ENCODE results near the gene RALGPS1.

RALGPS1 gene

GRCh38 chr9:127192744-127193143 lies 278.2 kb downstream of the RALGPS1 start:
- Histone ChIP-seq H3K36me3 (replicated peaks; ENCODE audit: low read depth, low read length) (no peaks in the 10 kb centered on the region), H3K4me2 (ENCODE audit: low read length) (no peak overlapping the region), H3K9ac (ENCODE audit: low read length) (no peak overlapping the region), H3K27me3 (ENCODE audit: low read depth, low read length) (no peaks in the 10 kb centered on the region), H3K4me1 (ENCODE audit: low read length) (no peaks in the 10 kb centered on the region), H3K9me3 (ENCODE audit: insufficient read depth, low read length) (no peaks in the 10 kb centered on the region), H3K4me3 (ENCODE audit: low read length) (no peak overlapping the region), H4K20me1 (ENCODE audit: insufficient read depth, low read length) (no peaks in the 10 kb centered on the region), H3K79me2 (ENCODE audit: low read length) (no peaks in the 10 kb centered on the region), H3K27ac (ENCODE audit: low read length) (no peak overlapping the region), H2AFZ (ENCODE audit: low read depth, low read length) (no peak overlapping the region)
- TF ChIP-seq EZH2phosphoT487 (IDR thresholded peaks at IDR 0.05; ENCODE audit: low read depth) (no peak), CTCF (IDR thresholded peaks at IDR 0.05; ENCODE audit: low read depth, low read length) (no peak)

- Histone ChIP-seq H3K36me3 (replicated peaks; ENCODE audit: low read depth, low read length) (no peaks in the 10 kb centered on the region), H3K27ac (ENCODE audit: low read length) (no peak overlapping the region), H3K9me3 (ENCODE audit: insufficient read depth, low read length) (no peaks in the 10 kb centered on the region), H3K79me2 (ENCODE audit: low read length) (no peaks in the 10 kb centered on the region), H4K20me1 (ENCODE audit: insufficient read depth, low read length) (no peaks in the 10 kb centered on the region), H3K27me3 (ENCODE audit: low read depth, low read length) (no peaks in the 10 kb centered on the region), H2AFZ (ENCODE audit: low read depth, low read length) (no peak overlapping the region), H3K4me3 (ENCODE audit: low read length) (no peak overlapping the region), H3K4me2 (ENCODE audit: low read length) (no peak overlapping the region), H3K4me1 (ENCODE audit: low read length) (no peaks in the 10 kb centered on the region), H3K9ac (ENCODE audit: low read length) (no peak overlapping the region)
- no peak for TF ChIP-seq CTCF (IDR thresholded peaks at IDR 0.05; ENCODE audit: low read depth, low read length)
- no peak for TF ChIP-seq EZH2phosphoT487 (IDR thresholded peaks at IDR 0.05; ENCODE audit: low read depth)
Observed at GRCh38 chr9:127193483-127193882, 278.9 kb downstream of the RALGPS1 start.

- Histone ChIP-seq H3K4me1 (ENCODE audit: low read length) (no peaks in the 10 kb centered on the region), H3K9ac (ENCODE audit: low read length) (no peak overlapping the region), H3K4me3 (ENCODE audit: low read length) (no peak overlapping the region), H3K4me2 (ENCODE audit: low read length) (no peak overlapping the region), H4K20me1 (ENCODE audit: insufficient read depth, low read length) (no peaks in the 10 kb centered on the region), H3K27me3 (ENCODE audit: low read depth, low read length) (no peaks in the 10 kb centered on the region), H3K9me3 (ENCODE audit: insufficient read depth, low read length) (no peaks in the 10 kb centered on the region), H2AFZ (ENCODE audit: low read depth, low read length) (no peak overlapping the region), H3K36me3 (replicated peaks; ENCODE audit: low read depth, low read length) (no peaks in the 10 kb centered on the region), H3K79me2 (ENCODE audit: low read length) (no peaks in the 10 kb centered on the region), H3K27ac (ENCODE audit: low read length) (no peak overlapping the region)
- no peak for TF ChIP-seq EZH2phosphoT487 (IDR thresholded peaks at IDR 0.05; ENCODE audit: low read depth)
- TF ChIP-seq CTCF (IDR thresholded peaks at IDR 0.05; ENCODE audit: low read depth, low read length): no peak
Observed at GRCh38 chr9:127194881-127195713, 280.5 kb downstream of the RALGPS1 start.

GRCh38 chr9:127195976-127196825 lies 281.6 kb downstream of the RALGPS1 start:
- H3K9ac ChIP-seq (ENCODE audit: low read length): no peak overlapping the region
- no peaks in the 10 kb centered on the region for H3K4me1 ChIP-seq (ENCODE audit: low read length)
- no peak overlapping the region for H3K4me3 ChIP-seq (ENCODE audit: low read length)
- no peak overlapping the region for H3K4me2 ChIP-seq (ENCODE audit: low read length)
- no peaks in the 10 kb centered on the region for H3K79me2 ChIP-seq (ENCODE audit: low read length)
- H3K27ac ChIP-seq (ENCODE audit: low read length): no peak overlapping the region
- TF ChIP-seq EZH2phosphoT487 (IDR thresholded peaks at IDR 0.05; ENCODE audit: low read depth) (no peak), CTCF (IDR thresholded peaks at IDR 0.05; ENCODE audit: low read depth, low read length) (no peak)
- H3K36me3 ChIP-seq (replicated peaks; ENCODE audit: low read depth, low read length): no peaks in the 10 kb centered on the region
- H4K20me1 ChIP-seq (ENCODE audit: insufficient read depth, low read length): no peaks in the 10 kb centered on the region
- H2AFZ ChIP-seq (ENCODE audit: low read depth, low read length): no peak overlapping the region
- H3K9me3 ChIP-seq (ENCODE audit: insufficient read depth, low read length): no peaks in the 10 kb centered on the region
- H3K27me3 ChIP-seq (ENCODE audit: low read depth, low read length): no peaks in the 10 kb centered on the region

All from OCI-LY3 (cell line).